22Rv1 (cell line): Measurements from ENCODE around the gene RPL31.

Experiments used
- H3K27ac ChIP-seq: fragments of 450-650 bp; 2 replicates; pipeline ENCODE4 v1.5.1; 2017
- CTCF ChIP-seq: fragments of 450-650 bp; IDR thresholded peaks from 2 replicates; pipeline ENCODE4 v1.5.1; 2017; ENCODE audit warnings: mild to moderate bottlenecking
- ZFX ChIP-seq: fragments of 450-650 bp; IDR thresholded peaks from 2 replicates; pipeline ENCODE4 v1.6.1; 2017; ENCODE audit warnings: antibody characterized with exemption, borderline replicate concordance

The RPL31 gene

GRCh38 chr2:101001691-101002561 lies at the start of gene RPL31:
TSS of gene RPL31 (plus strand) at chr2:101002289. CDS start at chr2:101002702, 413 bp downstream.
- TF ChIP-seq CTCF, result no peak
- no peak for TF ChIP-seq ZFX
- H3K27ac ChIP-seq, result peak within 1 kb of the TSS; percentile 77

GRCh38 chr2:100952512-100952911 lies 49.6 kb upstream of the RPL31 start:
- TF ChIP-seq CTCF, result no peak
- no peak for TF ChIP-seq ZFX
- H3K27ac ChIP-seq, result no peak overlapping the region

- no peak overlapping the region for H3K27ac ChIP-seq
- TF ChIP-seq CTCF (no peak), ZFX (no peak)
Observed at GRCh38 chr2:100953406-100954043, 48.6 kb upstream of the RPL31 start.

- TF ChIP-seq CTCF, result no peak
- no peak for TF ChIP-seq ZFX
- H3K27ac ChIP-seq, result no peak overlapping the region
Observed at GRCh38 chr2:100954044-100954420, 48.1 kb upstream of the RPL31 start.

GRCh38 chr2:100955226-100955625 lies 46.9 kb upstream of the RPL31 start:
- TF ChIP-seq CTCF, result no peak
- no peak for TF ChIP-seq ZFX
- no peak overlapping the region for H3K27ac ChIP-seq

GRCh38 chr2:100956081-100956480 lies 46.0 kb upstream of the RPL31 start:
- H3K27ac ChIP-seq, result no peak overlapping the region
- TF ChIP-seq ZFX (no peak), CTCF (no peak)
